NOMO-1 treated with dmso at 0.1 percent for 144 hours (cell line): ENCODE results near the gene CBLB.
"Not testable (repeated sequence)": the region's sequence is repeated elsewhere in the genome, so short reads cannot be mapped to it uniquely, and the experiment has no call there.

ENCODE experiments used
- DNase-seq: peaks from one replicate; lab custom pipeline; 2025; ENCODE audit not compliant: unreplicated experiment; lab: John Stamatoyannopoulos, UW

The CBLB gene

GRCh38 chr3:105762749-105763658 lies 105.8 kb downstream of the CBLB start:
- DNase-seq = no peak

GRCh38 chr3:105762214-105762613 lies 106.6 kb downstream of the CBLB start:
- DNase-seq = not testable (repeated sequence)

- DNase-seq = no peak
Measured at GRCh38 chr3:105759442-105760078, 109.3 kb downstream of the CBLB start.

GRCh38 chr3:105758451-105758850 lies 110.4 kb downstream of the CBLB start:
- DNase-seq = no peak

GRCh38 chr3:105755121-105755886 lies 113.5 kb downstream of the CBLB start:
- DNase-seq = no peak

- DNase-seq = no peak
Measured at GRCh38 chr3:105752791-105753415, 115.9 kb downstream of the CBLB start.

- DNase-seq = no peak
Measured at GRCh38 chr3:105747696-105748095, 121.1 kb downstream of the CBLB start.

GRCh38 chr3:105747060-105747541 lies 121.7 kb downstream of the CBLB start:
- no peak for DNase-seq

- DNase-seq = no peak
Measured at GRCh38 chr3:105746231-105746996, 122.4 kb downstream of the CBLB start.

GRCh38 chr3:105745046-105745445 lies 123.8 kb downstream of the CBLB start:
- DNase-seq = no peak

GRCh38 chr3:105744202-105744601 lies 124.6 kb downstream of the CBLB start:
- no peak for DNase-seq

GRCh38 chr3:105733356-105733755 lies 135.5 kb downstream of the CBLB start:
- DNase-seq = no peak

- DNase-seq = no peak
Measured at GRCh38 chr3:105731686-105732085, 137.1 kb downstream of the CBLB start.

GRCh38 chr3:105730801-105731354 lies 137.9 kb downstream of the CBLB start:
- no peak for DNase-seq

GRCh38 chr3:105729667-105730066 lies 139.1 kb downstream of the CBLB start:
- DNase-seq = no peak

GRCh38 chr3:105728771-105729312 lies 140.0 kb downstream of the CBLB start:
- no peak for DNase-seq

- DNase-seq = not testable (repeated sequence)
Measured at GRCh38 chr3:105727036-105727435, 141.8 kb downstream of the CBLB start.

- no peak for DNase-seq
Measured at GRCh38 chr3:105722943-105723556, 145.8 kb downstream of the CBLB start.

GRCh38 chr3:105719791-105720190 lies 149.0 kb downstream of the CBLB start:
- no peak for DNase-seq
